ENCODE measurements around the gene NALCN. TPM values are rescaled to one million over a fixed set of nuclear protein-coding genes. Genes with fewer than 3 reads are reported as not detected.
"Not testable (repeated sequence)": the region's sequence is repeated elsewhere in the genome, so short reads cannot be mapped to it uniquely, and the experiment has no call there.

The NALCN gene
- total RNA-seq, 2 experiments from 2014 or later: not detected

DNA sequence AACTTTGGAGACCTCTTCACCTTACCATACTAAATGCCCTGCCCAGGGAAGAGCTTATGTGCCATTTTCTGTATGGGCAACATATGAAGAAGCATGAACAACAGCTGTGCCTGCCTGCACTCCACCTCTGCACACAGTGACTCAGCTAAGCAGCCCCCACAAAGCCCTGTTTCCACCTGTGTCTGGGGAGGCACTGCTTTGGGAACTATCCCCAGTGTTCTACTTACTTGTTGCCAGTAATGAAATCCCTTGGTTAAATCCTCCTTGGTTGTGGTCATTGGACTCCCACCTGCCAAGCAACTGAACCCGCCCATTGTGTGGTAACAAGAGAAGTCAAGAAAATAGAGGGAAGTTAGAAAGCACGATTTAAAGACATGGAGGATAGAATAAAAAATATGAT lies 84.6 kb downstream of the NALCN start:
- Mint-ChIP-seq H3K27me3 (no peaks in the 10 kb centered on the region), H3K4me1 (no peaks in the 10 kb centered on the region), H3K9me3 (no peaks in the 10 kb centered on the region), H3K27ac (no peak overlapping the region), H3K4me3 (no peak overlapping the region), H3K36me3 (no peaks in the 10 kb centered on the region)
- no peak for DNase-seq

- no peaks in the 10 kb centered on the region for H3K4me1 Mint-ChIP-seq
- H3K27me3 Mint-ChIP-seq: no peaks in the 10 kb centered on the region
Observed at GRCh38 chr13:101327871-101328270, 88.4 kb downstream of the NALCN start.

DNA sequence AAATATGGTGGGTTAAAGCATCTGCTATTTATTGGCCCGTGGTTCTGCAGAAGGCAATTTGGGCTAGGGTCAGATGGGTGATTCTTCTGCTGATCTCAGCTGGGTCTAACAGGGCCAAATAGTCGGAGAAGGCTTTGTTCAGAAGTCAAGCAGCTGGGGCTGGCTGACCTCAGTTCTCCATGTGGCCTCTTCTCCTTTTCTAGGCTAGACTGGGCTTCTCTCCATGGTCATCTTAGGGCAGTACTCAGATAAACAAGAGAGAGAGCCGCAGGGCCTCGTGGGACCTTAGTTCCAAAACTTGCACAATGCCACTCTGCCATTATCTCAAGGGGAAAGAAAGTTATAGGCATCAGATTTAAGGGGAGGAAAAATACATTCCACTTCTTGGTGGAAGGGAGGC lies 89.6 kb downstream of the NALCN start:
- no peak for DNase-seq
- H3K27ac Mint-ChIP-seq: no peak overlapping the region
- H3K9me3 Mint-ChIP-seq: no peaks in the 10 kb centered on the region
- H3K4me1 Mint-ChIP-seq: no peaks in the 10 kb centered on the region
- no peak overlapping the region for H3K4me3 Mint-ChIP-seq
- no peaks in the 10 kb centered on the region for H3K36me3 Mint-ChIP-seq
- H3K27me3 Mint-ChIP-seq: no peaks in the 10 kb centered on the region

More at GRCh38 chr13:101327871-101328270, 88.4 kb downstream of the NALCN start:
- Mint-ChIP-seq H3K4me3 (no peak overlapping the region), H3K27ac (no peak overlapping the region), H3K9me3 (no peaks in the 10 kb centered on the region), H3K36me3 (no peaks in the 10 kb centered on the region)
- DNase-seq: no peak

- no peak overlapping the region for H3K4me3 Mint-ChIP-seq
- H3K27me3 Mint-ChIP-seq: peaks cover 4% of the 10 kb centered on the region
- H3K27ac Mint-ChIP-seq: no peak overlapping the region
- H3K9me3 Mint-ChIP-seq: no peaks in the 10 kb centered on the region
- H3K36me3 Mint-ChIP-seq: no peaks in the 10 kb centered on the region
- no peaks in the 10 kb centered on the region for H3K4me1 Mint-ChIP-seq
- DNase-seq: no peak
Observed at GRCh38 chr13:101325423-101325822, 90.9 kb downstream of the NALCN start.

- Mint-ChIP-seq H3K4me1 (no peaks in the 10 kb centered on the region), H3K9me3 (no peaks in the 10 kb centered on the region), H3K27me3 (peaks cover 4% of the 10 kb centered on the region), H3K36me3 (no peaks in the 10 kb centered on the region), H3K4me3 (no peak overlapping the region), H3K27ac (no peak overlapping the region)
- no peak for DNase-seq
Observed at GRCh38 chr13:101323601-101324000, 92.7 kb downstream of the NALCN start.

- peaks cover 9% of the 10 kb centered on the region for H3K27me3 Mint-ChIP-seq
- H3K9me3 Mint-ChIP-seq: peaks cover 1% of the 10 kb centered on the region
- peak overlapping the region; percentile 52 for H3K27ac Mint-ChIP-seq
- no peak overlapping the region for H3K4me3 Mint-ChIP-seq
- H3K4me1 Mint-ChIP-seq: no peaks in the 10 kb centered on the region
- DNase-seq: no peak
- H3K36me3 Mint-ChIP-seq: no peaks in the 10 kb centered on the region
Observed at GRCh38 chr13:101317986-101318523, 98.3 kb downstream of the NALCN start.

GRCh38 chr13:101313479-101313878 lies 102.8 kb downstream of the NALCN start:
- not testable (repeated sequence) for H3K27ac Mint-ChIP-seq, DNase-seq

GRCh38 chr13:101309014-101309619 lies 107.2 kb downstream of the NALCN start:
- Mint-ChIP-seq H3K27ac (no peak overlapping the region), H3K27me3 (no peaks in the 10 kb centered on the region), H3K4me1 (no peaks in the 10 kb centered on the region), H3K9me3 (peaks cover 1% of the 10 kb centered on the region), H3K4me3 (no peak overlapping the region), H3K36me3 (no peaks in the 10 kb centered on the region)
- no peak for DNase-seq

More at GRCh38 chr13:101313479-101313878, 102.8 kb downstream of the NALCN start:
- H3K36me3 Mint-ChIP-seq, H3K4me3 Mint-ChIP-seq, H3K4me1 Mint-ChIP-seq, H3K27me3 Mint-ChIP-seq, H3K9me3 Mint-ChIP-seq: not testable (repeated sequence)

- Mint-ChIP-seq H3K36me3 (no peaks in the 10 kb centered on the region), H3K27me3 (no peaks in the 10 kb centered on the region), H3K4me3 (no peak overlapping the region), H3K27ac (no peak overlapping the region), H3K9me3 (peaks cover under 1% of the 10 kb centered on the region), H3K4me1 (no peaks in the 10 kb centered on the region)
- no peak for DNase-seq
Observed at GRCh38 chr13:101308247-101309013, 107.9 kb downstream of the NALCN start.

DNA sequence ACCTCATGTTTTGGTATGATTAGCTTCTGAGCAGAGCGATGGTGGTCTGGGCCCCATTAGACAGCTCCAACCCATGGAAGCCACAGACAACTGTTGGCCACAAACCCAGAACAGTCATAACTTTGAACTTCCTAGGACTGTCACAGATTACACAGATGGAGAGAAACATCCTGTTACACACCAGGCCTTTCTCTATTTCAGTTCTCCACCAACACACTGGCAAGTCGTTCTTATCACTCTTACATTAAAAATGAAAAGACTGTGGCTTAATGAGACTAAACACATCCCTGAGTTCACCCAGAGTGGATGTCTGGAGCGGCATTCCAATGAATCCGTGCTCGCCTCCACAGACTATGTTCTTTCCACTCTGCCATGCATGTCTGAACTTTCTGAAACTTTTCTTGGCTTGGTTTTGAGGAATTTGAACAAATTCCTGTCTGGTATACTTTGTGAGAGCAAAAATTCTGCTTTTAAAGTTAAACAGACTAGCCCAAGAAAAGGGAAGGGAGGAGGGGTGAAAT lies 109.1 kb downstream of the NALCN start:
- Mint-ChIP-seq H3K36me3 (no peaks in the 10 kb centered on the region), H3K27ac (no peak overlapping the region), H3K9me3 (no peaks in the 10 kb centered on the region), H3K27me3 (no peaks in the 10 kb centered on the region), H3K4me1 (no peaks in the 10 kb centered on the region), H3K4me3 (no peak overlapping the region)
- DNase-seq: no peak

GRCh38 chr13:101306773-101307172 lies 109.5 kb downstream of the NALCN start:
- no peak for DNase-seq
- Mint-ChIP-seq H3K4me3 (no peak overlapping the region), H3K36me3 (no peaks in the 10 kb centered on the region), H3K9me3 (no peaks in the 10 kb centered on the region), H3K27me3 (no peaks in the 10 kb centered on the region), H3K4me1 (no peaks in the 10 kb centered on the region), H3K27ac (no peak overlapping the region)

- peaks cover 2% of the 10 kb centered on the region for H3K27me3 Mint-ChIP-seq
- H3K4me1 Mint-ChIP-seq: no peaks in the 10 kb centered on the region
- no peak for DNase-seq
- no peaks in the 10 kb centered on the region for H3K36me3 Mint-ChIP-seq
- no peaks in the 10 kb centered on the region for H3K9me3 Mint-ChIP-seq
- no peak overlapping the region for H3K27ac Mint-ChIP-seq
- no peak overlapping the region for H3K4me3 Mint-ChIP-seq
Observed at GRCh38 chr13:101305981-101306411, 110.3 kb downstream of the NALCN start.

GRCh38 chr13:101303521-101303920 lies 112.8 kb downstream of the NALCN start:
- H3K27ac Mint-ChIP-seq: no peak overlapping the region
- H3K27me3 Mint-ChIP-seq: peaks cover 3% of the 10 kb centered on the region
- no peaks in the 10 kb centered on the region for H3K36me3 Mint-ChIP-seq
- H3K4me1 Mint-ChIP-seq: no peaks in the 10 kb centered on the region
- H3K4me3 Mint-ChIP-seq: no peak overlapping the region
- DNase-seq: no peak
- no peaks in the 10 kb centered on the region for H3K9me3 Mint-ChIP-seq

DNA sequence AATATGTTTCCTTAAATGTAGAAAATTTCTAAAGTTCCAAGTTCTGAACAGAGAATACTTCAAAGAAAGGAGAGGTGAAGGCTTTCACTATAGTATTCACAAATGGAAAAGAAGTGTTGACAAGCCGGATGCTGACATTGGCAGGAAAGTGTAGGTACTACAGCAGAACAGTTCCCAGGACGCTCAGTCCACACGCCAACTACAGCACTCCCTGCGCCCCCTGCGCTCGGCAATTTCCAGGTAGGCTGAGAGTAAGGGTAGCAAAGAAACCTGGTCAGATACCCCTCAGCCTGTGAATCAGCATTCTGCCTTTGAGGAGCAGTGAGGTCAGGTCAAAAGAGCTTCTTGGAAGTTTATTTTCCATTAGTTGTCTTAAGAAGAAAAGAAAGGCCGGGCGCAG lies 115.3 kb downstream of the NALCN start:
- Mint-ChIP-seq H3K27ac (no peak overlapping the region), H3K4me1 (no peaks in the 10 kb centered on the region), H3K9me3 (no peaks in the 10 kb centered on the region), H3K27me3 (peaks cover 3% of the 10 kb centered on the region), H3K4me3 (no peak overlapping the region), H3K36me3 (no peaks in the 10 kb centered on the region)
- no peak for DNase-seq

- DNase-seq: no peak
- Mint-ChIP-seq H3K4me1 (no peaks in the 10 kb centered on the region), H3K27ac (no peak overlapping the region), H3K36me3 (no peaks in the 10 kb centered on the region), H3K4me3 (no peak overlapping the region), H3K9me3 (no peaks in the 10 kb centered on the region), H3K27me3 (peaks cover 3% of the 10 kb centered on the region)
Observed at GRCh38 chr13:101300531-101300930, 115.8 kb downstream of the NALCN start.
